ENCODE measurements around the gene NIPAL1. TPM values are rescaled to one million over a fixed set of nuclear protein-coding genes. Genes with fewer than 3 reads are reported as not detected.

The NIPAL1 gene
- polyA plus RNA-seq, 3 donors: 0.13 to 0.22 TPM; not detected in 1

DNA sequence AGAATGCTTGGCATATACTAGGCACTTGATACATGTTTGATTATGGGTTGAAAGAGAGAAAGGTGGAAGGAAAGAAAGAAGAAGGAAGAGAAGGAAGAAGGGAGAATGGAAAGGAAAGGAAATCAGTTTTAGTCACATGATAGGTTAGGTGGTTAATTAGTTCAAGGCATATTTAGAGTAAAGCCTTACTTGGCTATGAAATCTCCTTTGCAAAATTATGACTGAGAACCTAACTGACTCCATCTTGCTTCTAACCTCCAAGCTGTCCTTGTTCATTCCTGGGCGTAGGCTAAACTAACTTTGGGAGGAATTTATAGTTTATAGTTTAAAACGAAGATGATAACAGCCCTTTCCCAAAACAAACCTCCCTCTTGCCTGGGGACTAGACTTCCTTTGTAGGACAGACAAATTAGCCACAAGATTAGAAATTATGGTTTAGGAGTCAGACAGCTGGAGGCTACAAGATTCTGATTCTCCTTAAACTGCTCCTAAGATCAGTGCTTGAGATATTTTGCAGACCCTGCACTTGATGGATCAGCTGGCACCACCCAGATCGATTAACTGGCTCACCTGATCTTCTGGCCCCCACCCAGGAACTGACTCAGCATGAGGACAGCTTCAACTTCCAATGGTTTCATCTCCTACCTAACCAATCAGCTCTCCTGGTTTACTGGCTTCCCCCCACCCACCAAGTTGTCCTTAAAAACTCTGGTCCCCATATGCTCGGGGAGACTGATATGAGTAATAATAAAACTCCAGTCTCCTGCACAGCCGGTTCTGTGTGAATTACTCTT lies 62.5 kb downstream of the NIPAL1 start:
- 93% methylated on average over 2 of the region's 5 CpGs for WGBS (ENCODE audit: insufficient coverage)
- peaks cover 0 to 1% of the 10 kb centered on the region in 2 donors for H3K36me3 Mint-ChIP-seq
- Histone ChIP-seq H3K4me2 (replicated peaks; ENCODE audit: extremely low read depth, low read length, poor library complexity, severe bottlenecking) (no peak overlapping the region), H3K27me3 (ENCODE audit: control insufficient read depth in 2 of 2, insufficient read depth in 2 of 2, low read length in 2 of 2) (no peaks in the 10 kb centered on the region), H4K20me1 (ENCODE audit: insufficient read depth, low read length) (no peaks in the 10 kb centered on the region), H2AFZ (ENCODE audit: insufficient read depth, low read depth, low read length, poor library complexity, severe bottlenecking) (no peak overlapping the region), H3K4me3 (replicated peaks in 1 of 3; ENCODE audit: low read depth in 2 of 3, low read length in 3 of 3) (no peak overlapping the region), H3K36me3 (replicated peaks in 1 of 2; ENCODE audit: control insufficient read depth in 1 of 2, insufficient read depth in 2 of 2, low read length in 2 of 2) (no peaks in the 10 kb centered on the region), H3K9me3 (replicated peaks in 1 of 2; ENCODE audit: control insufficient read depth in 1 of 2, insufficient read depth in 1 of 2, low read length in 2 of 2) (no peaks in the 10 kb centered on the region), H3K4me1 (ENCODE audit: control insufficient read depth in 1 of 2, insufficient read depth in 2 of 2, low read length in 2 of 2) (peaks cover 2 to 3% of the 10 kb centered on the region in 2 donors), H3K9ac (ENCODE audit: insufficient read depth, low read length, poor library complexity, severe bottlenecking) (no peak overlapping the region), H3K27ac (ENCODE audit: low read depth in 1 of 2, low read length in 2 of 2) (no peak overlapping the region), H3K79me2 (ENCODE audit: insufficient read depth, low read length) (no peaks in the 10 kb centered on the region)
- H3K9me3 Mint-ChIP-seq: no peaks in the 10 kb centered on the region
- peak overlapping the region in 1 of 7 donors; percentile 51 for H3K27ac Mint-ChIP-seq
- DNase-seq: no peak
- no peak overlapping the region for H3K4me3 Mint-ChIP-seq
- intact Hi-C loops (cut with micrococcal nuclease): no loop called here
- TF ChIP-seq, protein P1, sequence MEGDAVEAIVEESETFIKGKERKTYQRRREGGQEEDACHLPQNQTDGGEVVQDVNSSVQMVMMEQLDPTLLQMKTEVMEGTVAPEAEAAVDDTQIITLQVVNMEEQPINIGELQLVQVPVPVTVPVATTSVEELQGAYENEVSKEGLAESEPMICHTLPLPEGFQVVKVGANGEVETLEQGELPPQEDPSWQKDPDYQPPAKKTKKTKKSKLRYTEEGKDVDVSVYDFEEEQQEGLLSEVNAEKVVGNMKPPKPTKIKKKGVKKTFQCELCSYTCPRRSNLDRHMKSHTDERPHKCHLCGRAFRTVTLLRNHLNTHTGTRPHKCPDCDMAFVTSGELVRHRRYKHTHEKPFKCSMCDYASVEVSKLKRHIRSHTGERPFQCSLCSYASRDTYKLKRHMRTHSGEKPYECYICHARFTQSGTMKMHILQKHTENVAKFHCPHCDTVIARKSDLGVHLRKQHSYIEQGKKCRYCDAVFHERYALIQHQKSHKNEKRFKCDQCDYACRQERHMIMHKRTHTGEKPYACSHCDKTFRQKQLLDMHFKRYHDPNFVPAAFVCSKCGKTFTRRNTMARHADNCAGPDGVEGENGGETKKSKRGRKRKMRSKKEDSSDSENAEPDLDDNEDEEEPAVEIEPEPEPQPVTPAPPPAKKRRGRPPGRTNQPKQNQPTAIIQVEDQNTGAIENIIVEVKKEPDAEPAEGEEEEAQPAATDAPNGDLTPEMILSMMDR (IDR thresholded peaks at IDR 0.05): no peak
- peaks cover 0 to 4% (median 0%) of the 10 kb centered on the region in 3 donors for H3K27me3 Mint-ChIP-seq (ENCODE audit: low read depth in 3 of 3)
- H3K4me1 Mint-ChIP-seq: peaks cover 7% of the 10 kb centered on the region

DNA sequence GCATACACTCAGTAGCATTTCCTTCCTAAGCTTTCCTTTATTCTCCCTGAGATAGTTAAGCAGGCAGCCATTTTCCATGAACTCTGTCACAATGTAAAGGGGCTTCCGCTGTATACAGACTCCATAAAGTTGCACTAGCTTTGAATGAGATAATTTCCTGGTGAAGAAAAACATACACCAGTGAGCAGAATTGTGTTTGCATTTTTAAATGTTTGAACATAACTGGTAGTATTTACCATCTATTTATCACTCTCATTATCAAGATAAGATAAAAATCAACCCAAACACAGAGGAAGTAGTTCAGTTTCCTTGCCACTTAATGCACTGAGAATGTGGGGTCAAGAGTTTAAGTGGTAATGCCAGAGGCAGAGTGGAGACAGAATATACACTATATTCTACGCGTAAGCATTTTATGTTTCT lies 63.4 kb downstream of the NIPAL1 start:
- Histone ChIP-seq H3K4me3 (replicated peaks in 1 of 3; ENCODE audit: low read depth in 2 of 3, low read length in 3 of 3) (no peak overlapping the region), H3K4me2 (replicated peaks; ENCODE audit: extremely low read depth, low read length, poor library complexity, severe bottlenecking) (no peak overlapping the region), H3K79me2 (ENCODE audit: insufficient read depth, low read length) (no peaks in the 10 kb centered on the region), H3K9me3 (replicated peaks in 1 of 2; ENCODE audit: control insufficient read depth in 1 of 2, insufficient read depth in 1 of 2, low read length in 2 of 2) (no peaks in the 10 kb centered on the region), H2AFZ (ENCODE audit: insufficient read depth, low read depth, low read length, poor library complexity, severe bottlenecking) (no peak overlapping the region), H3K9ac (ENCODE audit: insufficient read depth, low read length, poor library complexity, severe bottlenecking) (no peak overlapping the region), H3K27ac (ENCODE audit: low read depth in 1 of 2, low read length in 2 of 2) (no peak overlapping the region), H4K20me1 (ENCODE audit: insufficient read depth, low read length) (no peaks in the 10 kb centered on the region), H3K4me1 (ENCODE audit: control insufficient read depth in 1 of 2, insufficient read depth in 2 of 2, low read length in 2 of 2) (no peaks in the 10 kb centered on the region), H3K36me3 (replicated peaks in 1 of 2; ENCODE audit: control insufficient read depth in 1 of 2, insufficient read depth in 2 of 2, low read length in 2 of 2) (no peaks in the 10 kb centered on the region), H3K27me3 (ENCODE audit: control insufficient read depth in 2 of 2, insufficient read depth in 2 of 2, low read length in 2 of 2) (no peaks in the 10 kb centered on the region)
- TF ChIP-seq, protein P1 (IDR thresholded peaks at IDR 0.05): no peak
- Mint-ChIP-seq H3K4me3 (no peak overlapping the region), H3K36me3 (no peaks in the 10 kb centered on the region), H3K27ac (no peak overlapping the region), H3K27me3 (ENCODE audit: low read depth in 3 of 3) (peaks cover 0 to 4% (median 0%) of the 10 kb centered on the region in 3 donors), H3K9me3 (no peaks in the 10 kb centered on the region), H3K4me1 (no peaks in the 10 kb centered on the region)
- no CpG with 5 or more reads among the region's 3 CpGs for WGBS (ENCODE audit: insufficient coverage)
- DNase-seq: no peak
- intact Hi-C loops (cut with micrococcal nuclease): no loop called here
